NCI-H748 (cell line): ENCODE measurements around the gene WNT10A.

ENCODE experiments used
- DNase-seq: peaks from one replicate; lab custom pipeline; 2025; ENCODE audit not compliant: unreplicated experiment; lab: John Stamatoyannopoulos, UW

Gene WNT10A

GRCh38 chr2:218876562-218877219 lies 4.0 kb upstream of the WNT10A start:
- peak; percentile 76 for DNase-seq

GRCh38 chr2:218877331-218877730 lies 3.3 kb upstream of the WNT10A start:
- no peak for DNase-seq

GRCh38 chr2:218877891-218878290 lies 2.8 kb upstream of the WNT10A start:
- DNase-seq = no peak

GRCh38 chr2:218878486-218878885 lies 2.2 kb upstream of the WNT10A start:
- no peak for DNase-seq

- no peak for DNase-seq
These were observed 1.5 kb upstream of the WNT10A start for GRCh38 chr2:218878926-218879761.

GRCh38 chr2:218879776-218880101 lies 913 bp upstream of the WNT10A start:
- DNase-seq = no peak

GRCh38 chr2:218880859-218881594 lies 375 bp downstream of the WNT10A start:
- DNase-seq = no peak

GRCh38 chr2:218881744-218882460 lies 1.2 kb downstream of the WNT10A start:
- DNase-seq = no peak

GRCh38 chr2:218882461-218882816 lies 1.8 kb downstream of the WNT10A start:
- no peak for DNase-seq

- DNase-seq = no peak
These were observed 2.3 kb downstream of the WNT10A start for GRCh38 chr2:218882866-218883366.

- peak; percentile 16 for DNase-seq
These were observed 3.1 kb downstream of the WNT10A start for GRCh38 chr2:218883491-218884490.

- DNase-seq = no peak
These were observed 3.9 kb downstream of the WNT10A start for GRCh38 chr2:218884519-218884918.

GRCh38 chr2:218885981-218886947 lies 5.6 kb downstream of the WNT10A start:
- DNase-seq = no peak

- no peak for DNase-seq
These were observed 6.4 kb downstream of the WNT10A start for GRCh38 chr2:218887079-218887478.

- DNase-seq = no peak
These were observed 7.7 kb downstream of the WNT10A start for GRCh38 chr2:218888341-218888740.

- no peak for DNase-seq
These were observed 9.3 kb downstream of the WNT10A start for GRCh38 chr2:218889937-218890336.

- DNase-seq = no peak
These were observed 9.7 kb downstream of the WNT10A start for GRCh38 chr2:218890369-218890768.

GRCh38 chr2:218891275-218892135 lies 10.9 kb downstream of the WNT10A start:
- DNase-seq = no peak
